Naive thymus-derived CD8-positive, alpha-beta T cell (primary cell): ENCODE results near the gene SLC48A1. TPM values are rescaled to one million over a fixed set of nuclear protein-coding genes. Genes with fewer than 3 reads are reported as not detected.
A peak's percentile ranks its signal among the peaks of the same experiment; 100 is the strongest.

Source experiments
- ATAC-seq, 2 donors: fragments of 150-1000 bp; cut with Tn5 transposase in 1 of 2; sonication (Bioruptor Pico), chemical (Tn5 transposase) in 1 of 2; 1 replicate in 1 of 2; 2 replicates in 1 of 2; pipeline ENCODE4 v1.10.0; 2021; ENCODE audit warnings: mild to moderate bottlenecking in 2 of 2, moderate library complexity in 2 of 2
- POLR2A ChIA-PET: fragments of 350-600 bp; sonication (Branson Sonifier 250); formaldehyde crosslinking; loops from one replicate; lab custom pipeline; 2021; ENCODE audit warnings: antibody characterized with exemption; lab: Charles Lee
- DNase-seq, 10 donors: peaks; one replicate each; pipeline versions ENCODE4 v3.0.0 to v3.0.0-alpha.2; 2020 to 2022
- H3K27ac Mint-ChIP-seq, 10 donors: one replicate each; pipeline ENCODE4 v1.8.0; 2020 to 2022; ENCODE audit warnings: mild to moderate bottlenecking in 10 of 10, mixed read lengths in 10 of 10, moderate library complexity in 4 of 10, inconsistent platforms in 1 of 10
- H3K27me3 Mint-ChIP-seq, 5 donors: one replicate each; pipeline ENCODE4 v1.8.0; 2021 to 2022; ENCODE audit warnings: mixed read lengths in 5 of 5
- H3K36me3 Mint-ChIP-seq, 3 donors: one replicate each; pipeline ENCODE4 v1.8.0; 2020 to 2022; ENCODE audit warnings: mixed read lengths in 3 of 3, mild to moderate bottlenecking in 2 of 3, inconsistent platforms in 1 of 3
- H3K4me1 Mint-ChIP-seq, 4 donors: one replicate each; pipeline ENCODE4 v1.8.0; 2021 to 2022; ENCODE audit warnings: mixed read lengths in 4 of 4
- H3K4me3 Mint-ChIP-seq, 10 donors: one replicate each; pipeline ENCODE4 v1.8.0; 2020 to 2022; ENCODE audit warnings: mild to moderate bottlenecking in 10 of 10, mixed read lengths in 10 of 10, moderate library complexity in 6 of 10, inconsistent platforms in 1 of 10
- H3K9me3 Mint-ChIP-seq, 9 donors: one replicate each; pipeline ENCODE4 v1.8.0; 2020 to 2022; ENCODE audit warnings: mixed read lengths in 9 of 9, mild to moderate bottlenecking in 3 of 9, inconsistent platforms in 1 of 9, moderate library complexity in 1 of 9
- polyA plus RNA-seq, 3 donors: library from polyadenylated mRNA; unstranded; fragments of 300-500 nt; fragmentation: Illumina TruSeq; gene quantifications; one replicate each; pipeline ENCODE4 v1.2.3, GENCODE V29; 2021
- total RNA-seq, 8 experiments: library from RNA in 2 of 8; stranded (reverse) in 2 of 8; gene quantifications; one replicate each; pipeline ENCODE4 v1.2.3 and lab custom pipeline; 2021 to 2026

Gene SLC48A1
- total and polyA plus RNA-seq, 5 experiments from 2014 or later, result 9.4 to 12.8 (median 11.5) TPM

DNA sequence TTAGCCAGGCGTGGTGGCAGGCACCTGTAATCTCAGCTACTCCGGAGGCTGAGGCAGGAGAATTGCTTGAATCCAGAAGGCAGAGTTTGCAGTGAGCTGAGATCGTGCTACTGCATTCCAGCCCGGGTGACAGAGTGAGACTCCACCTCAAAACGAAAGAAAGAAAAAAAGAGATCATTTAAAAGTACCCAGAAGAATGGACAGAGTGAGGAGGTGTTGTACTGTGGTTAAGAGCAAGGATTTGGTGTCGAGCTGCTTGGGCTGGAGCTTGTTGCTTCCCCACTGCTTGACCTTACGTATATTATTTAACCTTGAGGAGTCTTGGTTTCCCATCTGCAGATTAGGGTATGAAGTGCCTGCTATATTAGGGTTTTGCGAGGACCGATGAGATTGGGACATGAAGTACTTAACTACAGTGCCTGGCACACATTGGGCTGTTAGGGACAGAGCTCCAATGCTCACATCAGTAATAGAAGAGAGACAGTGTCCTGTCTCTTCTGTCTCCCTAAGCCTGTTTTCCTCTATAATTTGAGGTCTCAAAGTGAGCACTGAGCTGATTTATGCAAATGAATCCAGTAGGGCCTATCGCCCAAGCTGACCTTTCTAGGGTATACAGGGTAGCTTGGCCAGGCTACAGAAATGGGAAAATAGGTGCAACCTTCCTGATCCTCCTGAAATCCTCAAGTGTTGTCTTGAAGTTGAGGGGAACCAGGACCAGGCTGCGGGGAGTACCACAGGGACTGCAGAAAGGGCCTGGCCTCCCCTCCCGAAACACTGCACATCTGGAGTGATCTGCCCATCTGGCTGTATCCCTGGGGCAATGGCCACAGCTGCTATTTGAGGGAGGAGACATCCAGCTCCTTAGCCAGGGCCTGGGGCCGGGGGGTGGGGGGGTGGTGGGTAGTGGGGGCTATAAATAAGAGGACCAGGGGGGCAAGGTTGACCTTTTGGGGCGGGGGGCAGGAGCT lies 55.3 kb downstream of the SLC48A1 start:
- peak overlapping the region; percentile 14 to 92 (median 72) for H3K27ac Mint-ChIP-seq
- ATAC-seq (no peak), DNase-seq (no peak)
- H3K36me3 Mint-ChIP-seq, result no peaks in the 10 kb centered on the region
- H3K27me3 Mint-ChIP-seq, result no peaks in the 10 kb centered on the region
- POLR2A ChIA-PET, result interaction anchor here (0.5 to 10.6 kb wide), 5 partner anchors 14 to 123 kb away, joined by 3 to 514 read pairs (median 4); partner anchors contain the start of genes HDAC7, RPAP3 and SLC48A1
- peak overlapping the region in 6 of 10 donors; percentile 28 to 72 (median 44) for H3K4me3 Mint-ChIP-seq
- peaks cover 52 to 96% (median 91%) of the 10 kb centered on the region in 4 donors for H3K4me1 Mint-ChIP-seq
- H3K9me3 Mint-ChIP-seq, result no peaks in the 10 kb centered on the region

DNA sequence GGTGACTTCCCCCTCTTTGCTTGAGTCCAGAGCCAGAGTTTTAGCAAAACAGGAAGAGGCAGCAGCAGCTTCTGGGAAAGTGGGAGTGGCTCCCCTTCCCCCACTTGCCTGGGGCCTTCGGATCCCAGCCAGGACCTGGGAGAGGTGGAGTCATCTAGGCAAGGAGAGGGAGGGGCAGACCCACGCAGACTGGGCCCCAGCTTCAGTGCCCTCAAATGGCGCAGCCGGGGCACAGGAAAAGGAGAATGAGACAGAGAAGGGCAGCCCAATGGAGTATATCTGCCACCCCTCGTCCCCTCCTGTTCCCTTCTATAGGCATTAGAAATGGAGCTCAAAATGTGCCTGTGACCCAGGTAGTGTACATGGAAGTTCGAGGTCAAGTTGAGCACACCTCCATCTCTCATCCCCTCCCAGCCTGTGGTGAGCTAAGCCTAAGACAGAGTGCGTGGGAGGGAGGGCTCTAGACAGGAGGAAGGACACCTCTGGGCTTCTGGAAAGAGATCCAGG lies 56.0 kb downstream of the SLC48A1 start:
- Mint-ChIP-seq H3K36me3 (no peaks in the 10 kb centered on the region), H3K9me3 (no peaks in the 10 kb centered on the region), H3K4me3 (peak overlapping the region in 6 of 10 donors; percentile 34 to 72 (median 43)), H3K27me3 (no peaks in the 10 kb centered on the region), H3K27ac (peak overlapping the region; percentile 14 to 92 (median 72)), H3K4me1 (peaks cover 53 to 96% (median 91%) of the 10 kb centered on the region in 4 donors)
- ATAC-seq (no peak), DNase-seq (no peak)
- POLR2A ChIA-PET, result interaction anchor here (0.5 to 10.6 kb wide), 5 partner anchors 13 to 124 kb away, joined by 3 to 514 read pairs (median 4); partner anchors contain the start of genes HDAC7, RPAP3 and SLC48A1

DNA sequence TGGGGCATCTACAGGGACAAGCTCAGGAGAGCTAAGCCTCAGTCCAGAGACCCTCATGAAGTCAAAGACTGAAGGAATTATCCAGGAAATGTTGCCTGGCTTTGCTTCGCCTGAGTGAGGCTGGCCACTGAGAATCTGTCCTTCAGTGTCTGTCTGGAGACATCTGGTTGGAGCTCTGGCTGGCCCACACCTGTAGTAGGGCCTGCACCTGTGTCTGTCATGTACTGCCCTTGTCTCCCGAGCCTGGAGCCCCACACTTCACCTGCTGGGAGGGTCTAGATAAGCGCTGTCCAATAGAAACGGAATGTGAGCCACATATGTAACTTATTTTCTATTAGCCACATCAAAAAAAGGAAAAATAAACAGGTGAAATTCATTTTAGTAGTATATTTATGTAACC lies 56.5 kb downstream of the SLC48A1 start:
- H3K4me1 Mint-ChIP-seq, result peaks cover 53 to 96% (median 91%) of the 10 kb centered on the region in 4 donors
- no peaks in the 10 kb centered on the region for H3K27me3 Mint-ChIP-seq
- H3K36me3 Mint-ChIP-seq, result no peaks in the 10 kb centered on the region
- H3K9me3 Mint-ChIP-seq, result no peaks in the 10 kb centered on the region
- POLR2A ChIA-PET, result interaction anchor here (1.8 to 10.6 kb wide), 2 partner anchors 18 to 124 kb away, joined by 5 to 514 read pairs; partner anchors contain the start of genes HDAC7 and RPAP3
- H3K27ac Mint-ChIP-seq, result peak overlapping the region in 8 of 10 donors; percentile 51 to 92 (median 72)
- ATAC-seq, result no peak
- DNase-seq, result no peak
- H3K4me3 Mint-ChIP-seq, result peak overlapping the region in 4 of 10 donors; percentile 26 to 72 (median 43)

Other genes starting within 250 kb of the SLC48A1 start
- gene RPAP3, start 67.2 kb upstream of the SLC48A1 start, total RNA-seq, result 10 to 100 TPM; 41.5 to 41.8 TPM
- 10 to 100 TPM; 34.6 to 38.7 (median 36.0) TPM for gene RPAP3, start 67.2 kb upstream of the SLC48A1 start, polyA plus RNA-seq
- gene ENDOU, start 47.7 kb upstream of the SLC48A1 start, total RNA-seq, result not detected
- gene ENDOU, start 47.7 kb upstream of the SLC48A1 start, polyA plus RNA-seq, result not detected
- gene RAPGEF3, start 14.4 kb upstream of the SLC48A1 start, total RNA-seq, result under 1 TPM; 0.63 to 0.65 TPM
- gene RAPGEF3, start 14.4 kb upstream of the SLC48A1 start, polyA plus RNA-seq, result under 1 TPM; 0.08 to 0.27 (median 0.12) TPM
- 100 to 1,000 TPM; 160 to 165 TPM for gene HDAC7, start 46.7 kb downstream of the SLC48A1 start, total RNA-seq
- gene HDAC7, start 46.7 kb downstream of the SLC48A1 start, polyA plus RNA-seq, result 10 to 100 TPM; 10.2 to 30.5 (median 14.3) TPM
- gene VDR, start 131.8 kb downstream of the SLC48A1 start, total RNA-seq, result under 1 TPM; 0.49 to 0.73 TPM
- not detected for gene VDR, start 131.8 kb downstream of the SLC48A1 start, polyA plus RNA-seq
- 10 to 100 TPM; 31.4 to 35.9 TPM for gene TMEM106C, start 190.4 kb downstream of the SLC48A1 start, total RNA-seq
- 10 to 100 TPM; 37.0 to 52.8 (median 51.4) TPM for gene TMEM106C, start 190.4 kb downstream of the SLC48A1 start, polyA plus RNA-seq
- under 1 TPM in 1 of 2 experiments, not detected in 1; 0.52 TPM for gene COL2A1, start 231.2 kb downstream of the SLC48A1 start, total RNA-seq
- gene COL2A1, start 231.2 kb downstream of the SLC48A1 start, polyA plus RNA-seq, result not detected